ENCODE results near the gene DENND6B. TPM values are rescaled to one million over a fixed set of nuclear protein-coding genes. Genes with fewer than 3 reads are reported as not detected.

The DENND6B gene
- total RNA-seq, 1 experiment from 2014 or later, result 13.2 TPM

GRCh38 chr22:50266994-50267393 lies 59.8 kb downstream of the DENND6B start:
- Mint-ChIP-seq H3K27me3 (ENCODE audit: unreplicated experiment) (no peaks in the 10 kb centered on the region), H3K4me1 (ENCODE audit: low read depth, unreplicated experiment) (peaks cover 21% of the 10 kb centered on the region), H3K27ac (ENCODE audit: unreplicated experiment) (no peak overlapping the region), H3K36me3 (ENCODE audit: insufficient read depth, unreplicated experiment) (peaks cover 35% of the 10 kb centered on the region), H3K4me3 (ENCODE audit: low read depth, unreplicated experiment) (no peak overlapping the region), H3K9me3 (ENCODE audit: low read depth, unreplicated experiment) (no peaks in the 10 kb centered on the region)
- BruUV-seq (replicated peaks), result no TSS peak
- no peak for TF ChIP-seq CTCF (IDR thresholded peaks at IDR 0.05; ENCODE audit: unreplicated experiment)
- intact Hi-C loops (cut with micrococcal nuclease; ENCODE audit: unreplicated experiment), result no loop called here
- CTCF ChIA-PET, result no interaction called here
- DNase-seq, result no peak

GRCh38 chr22:50264946-50265669 lies 61.7 kb downstream of the DENND6B start:
- no TSS peak for BruUV-seq (replicated peaks)
- H3K36me3 Mint-ChIP-seq (ENCODE audit: insufficient read depth, unreplicated experiment), result peaks cover 27% of the 10 kb centered on the region
- no peak overlapping the region for H3K4me3 Mint-ChIP-seq (ENCODE audit: low read depth, unreplicated experiment)
- no peaks in the 10 kb centered on the region for H3K9me3 Mint-ChIP-seq (ENCODE audit: low read depth, unreplicated experiment)
- TF ChIP-seq CTCF (IDR thresholded peaks at IDR 0.05; ENCODE audit: unreplicated experiment), result no peak
- intact Hi-C loops (cut with micrococcal nuclease; ENCODE audit: unreplicated experiment), result no loop called here
- no peak for DNase-seq
- H3K27me3 Mint-ChIP-seq (ENCODE audit: unreplicated experiment), result no peaks in the 10 kb centered on the region
- CTCF ChIA-PET, result no interaction called here
- H3K4me1 Mint-ChIP-seq (ENCODE audit: low read depth, unreplicated experiment), result peaks cover 24% of the 10 kb centered on the region
- H3K27ac Mint-ChIP-seq (ENCODE audit: unreplicated experiment), result no peak overlapping the region

GRCh38 chr22:50264104-50264745 lies 62.6 kb downstream of the DENND6B start:
- Mint-ChIP-seq H3K27ac (ENCODE audit: unreplicated experiment) (no peak overlapping the region), H3K4me1 (ENCODE audit: low read depth, unreplicated experiment) (peaks cover 20% of the 10 kb centered on the region), H3K9me3 (ENCODE audit: low read depth, unreplicated experiment) (no peaks in the 10 kb centered on the region), H3K36me3 (ENCODE audit: insufficient read depth, unreplicated experiment) (peaks cover 22% of the 10 kb centered on the region), H3K27me3 (ENCODE audit: unreplicated experiment) (no peaks in the 10 kb centered on the region), H3K4me3 (ENCODE audit: low read depth, unreplicated experiment) (no peak overlapping the region)
- BruUV-seq (replicated peaks), result no TSS peak
- CTCF ChIA-PET, result no interaction called here
- intact Hi-C loops (cut with micrococcal nuclease; ENCODE audit: unreplicated experiment), result no loop called here
- no peak for TF ChIP-seq CTCF (IDR thresholded peaks at IDR 0.05; ENCODE audit: unreplicated experiment)
- no peak for DNase-seq

- Mint-ChIP-seq H3K4me1 (ENCODE audit: low read depth, unreplicated experiment) (peaks cover 9% of the 10 kb centered on the region), H3K9me3 (ENCODE audit: low read depth, unreplicated experiment) (no peaks in the 10 kb centered on the region), H3K4me3 (ENCODE audit: low read depth, unreplicated experiment) (no peak overlapping the region), H3K27me3 (ENCODE audit: unreplicated experiment) (no peaks in the 10 kb centered on the region), H3K36me3 (ENCODE audit: insufficient read depth, unreplicated experiment) (peaks cover 21% of the 10 kb centered on the region), H3K27ac (ENCODE audit: unreplicated experiment) (no peak overlapping the region)
- TF ChIP-seq CTCF (IDR thresholded peaks at IDR 0.05; ENCODE audit: unreplicated experiment), result no peak
- intact Hi-C loops (cut with micrococcal nuclease; ENCODE audit: unreplicated experiment), result no loop called here
- CTCF ChIA-PET, result interaction anchor here (0.7 to 1.0 kb wide), 2 partner anchors 43 to 79 kb away, joined by 3 to 4 read pairs; no protein-coding TSS in a partner anchor
- DNase-seq, result no peak
- BruUV-seq (replicated peaks), result no TSS peak
These were observed 63.7 kb downstream of the DENND6B start for GRCh38 chr22:50262973-50263617.

All from Calu3 (cell line).